ENCODE results near the gene RTN4R. TPM values are rescaled to one million over a fixed set of nuclear protein-coding genes. Genes with fewer than 3 reads are reported as not detected.

Gene RTN4R
- total and polyA plus RNA-seq, 2 of the 8 experiments (the other 6 are each of a cell fraction or from before 2014, with no cell fraction given) = 21.8 to 41.3 TPM

GRCh38 chr22:20227363-20227762, 40.8 kb downstream of the RTN4R start:
- Histone ChIP-seq H3K56ac (replicated peaks; ENCODE audit: insufficient read length, low read depth, low read length) (no peak overlapping the region), H3K36me3 (ENCODE audit: control insufficient read depth in 2 of 4, insufficient read depth in 4 of 4, low read length in 3 of 4) (no peaks in the 10 kb centered on the region), H2BK5ac (ENCODE audit: low read depth, low read length) (no peak overlapping the region), H4K91ac (replicated peaks; ENCODE audit: insufficient read length, low read length) (no peak overlapping the region), H2BK15ac (ENCODE audit: low read length) (no peak overlapping the region), H3K4me1 (replicated peaks in 1 of 4; ENCODE audit: control insufficient read depth in 3 of 4, insufficient read depth in 4 of 4, low read length in 3 of 4) (peaks cover 0 to 3% (median 0%) of the 10 kb centered on the region in 4 experiments; a peak in 2 of 7 replicates), H3K9ac (replicated peaks in 1 of 4; ENCODE audit: extremely low read depth in 1 of 4, low read depth in 3 of 4, low read length in 3 of 4) (no peak overlapping the region), H2BK120ac (replicated peaks; ENCODE audit: low read depth, low read length) (no peak overlapping the region), H4K8ac (ENCODE audit: extremely low read depth, insufficient read depth, low read length) (no peak overlapping the region), H3K27me3 (replicated peaks in 1 of 4; ENCODE audit: control insufficient read depth in 3 of 4, extremely low read depth in 1 of 4, insufficient read depth in 3 of 4, low read length in 3 of 4) (no peaks in the 10 kb centered on the region), H3K79me1 (ENCODE audit: low read depth, low read length) (no peaks in the 10 kb centered on the region), H3K79me2 (ENCODE audit: control insufficient read depth in 1 of 2, insufficient read depth in 2 of 2, low read length in 2 of 2) (no peaks in the 10 kb centered on the region), H3K23me2 (ENCODE audit: low read depth, low read length) (0 out of 2 replicates have a peak, but pooled peaks cover 4% of the 10 kb centered on the region), H3K14ac (ENCODE audit: insufficient read length) (no peak overlapping the region), H3K9me3 (ENCODE audit: insufficient read depth in 2 of 2, low read depth in 1 of 2, low read length in 1 of 2) (peaks cover 3 to 5% of the 10 kb centered on the region in 2 experiments; a peak in 2 of 4 replicates), H2BK20ac (ENCODE audit: low read length) (no peak overlapping the region), H2BK12ac (ENCODE audit: low read depth, low read length) (no peak overlapping the region), H2AFZ (ENCODE audit: low read length) (no peak overlapping the region), H3K4me3 (ENCODE audit: extremely low read depth in 1 of 4, insufficient read depth in 2 of 4, low read depth in 3 of 4, low read length in 4 of 4) (no peak overlapping the region), H3K4me2 (ENCODE audit: insufficient read depth in 1 of 2, low read depth in 2 of 2, low read length in 2 of 2) (no peak overlapping the region), H4K5ac (ENCODE audit: insufficient read length, low read depth, low read length) (no peak overlapping the region), H4K20me1 (replicated peaks in 1 of 2; ENCODE audit: control insufficient read depth in 1 of 2, insufficient read depth in 2 of 2, low read length in 2 of 2) (peaks cover 0 to 11% of the 10 kb centered on the region in 2 experiments), H3K18ac (ENCODE audit: extremely low read depth, low read length) (no peak overlapping the region), H3K23ac (ENCODE audit: insufficient read length) (no peak overlapping the region), H2AK5ac (ENCODE audit: low read depth, low read length) (no peak overlapping the region), H3K4ac (replicated peaks; ENCODE audit: insufficient read length, low read depth, low read length) (no peak overlapping the region), H3K27ac (ENCODE audit: low read depth, low read length) (no peak overlapping the region)
- TF ChIP-seq ATF2 (IDR thresholded peaks at IDR 0.05; ENCODE audit: low read length) = no peak
- TF ChIP-seq TAF7 (optimal IDR thresholded peaks at IDR 0.05; ENCODE audit: borderline replicate concordance, low read depth, low read length) = no peak
- no peak for TF ChIP-seq YY1 (IDR thresholded peaks at IDR 0.05; ENCODE audit: low read depth, low read length)
- no peak for TF ChIP-seq NANOG (IDR thresholded peaks at IDR 0.05; ENCODE audit: insufficient read depth, low read depth, low read length, poor library complexity, severe bottlenecking)
- TF ChIP-seq SIX5 (IDR thresholded peaks at IDR 0.05; ENCODE audit: low read depth, low read length) = no peak
- TF ChIP-seq CTBP2 (IDR thresholded peaks at IDR 0.05; ENCODE audit: borderline replicate concordance, insufficient read depth, insufficient read length, low read length) = no peak
- no peak for TF ChIP-seq CEBPB (IDR thresholded peaks at IDR 0.05; ENCODE audit: low read depth, low read length)
- TF ChIP-seq CBX5 (IDR thresholded peaks at IDR 0.05; ENCODE audit: low read depth, low read length) = no peak
- no peak for TF ChIP-seq MAFK (IDR thresholded peaks at IDR 0.05; ENCODE audit: low read depth, low read length)
- no peak for DNase-seq (ENCODE audit: low read depth in 1 of 2, low spot score in 2 of 2)
- 77% methylated on average over 6 of the region's 7 CpGs; no CpG with 5 or more reads in 1 of the 2 experiments for WGBS, 2 experiments (ENCODE audit: extremely low coverage in 1 of 2, insufficient coverage in 1 of 2, insufficient read length in 1 of 2, insufficient replicate concordance in 2 of 2, low coverage in 1 of 2, low lambda C conversion rate in 2 of 2, missing lambda C conversion rate in 1 of 2)
- ChIA-PET POLR2A (ENCODE audit: partially characterized antibody) (interaction anchor here (1.6 kb wide), 1 partner anchor 11 kb away, joined by 3 read pairs; no protein-coding TSS in a partner anchor), CTCF (ENCODE audit: partially characterized antibody) (interaction anchor here (0.6 to 5.8 kb wide), 7 partner anchors 10 to 73 kb away, joined by 3 to 46 read pairs (median 6); no protein-coding TSS in a partner anchor)
- FAIRE-seq = no peak

All from H1 (cell line).